Testis (tissue), 2 donors: ENCODE results near the gene MYLK.

ENCODE experiments used
- POLR2A ChIP-seq: fragments of 450-650 bp; IDR thresholded peaks from one replicate; pipeline ENCODE4 v1.6.1; 2017; ENCODE audit warnings: antibody characterized with exemption, mild to moderate bottlenecking, moderate library complexity
- TF ChIP-seq, protein P1 (sequence below), 3 experiments: fragments of 450-650 bp in 2 of 3; fragments of 200-600 bp in 1 of 3; sonication (generic) in 1 of 3; IDR thresholded peaks; one replicate each; pipeline ENCODE4 v1.5.1; 2016 to 2019; ENCODE audit warnings: antibody characterized with exemption in 3 of 3, mild to moderate bottlenecking in 2 of 3, moderate library complexity in 1 of 3

DNA sequence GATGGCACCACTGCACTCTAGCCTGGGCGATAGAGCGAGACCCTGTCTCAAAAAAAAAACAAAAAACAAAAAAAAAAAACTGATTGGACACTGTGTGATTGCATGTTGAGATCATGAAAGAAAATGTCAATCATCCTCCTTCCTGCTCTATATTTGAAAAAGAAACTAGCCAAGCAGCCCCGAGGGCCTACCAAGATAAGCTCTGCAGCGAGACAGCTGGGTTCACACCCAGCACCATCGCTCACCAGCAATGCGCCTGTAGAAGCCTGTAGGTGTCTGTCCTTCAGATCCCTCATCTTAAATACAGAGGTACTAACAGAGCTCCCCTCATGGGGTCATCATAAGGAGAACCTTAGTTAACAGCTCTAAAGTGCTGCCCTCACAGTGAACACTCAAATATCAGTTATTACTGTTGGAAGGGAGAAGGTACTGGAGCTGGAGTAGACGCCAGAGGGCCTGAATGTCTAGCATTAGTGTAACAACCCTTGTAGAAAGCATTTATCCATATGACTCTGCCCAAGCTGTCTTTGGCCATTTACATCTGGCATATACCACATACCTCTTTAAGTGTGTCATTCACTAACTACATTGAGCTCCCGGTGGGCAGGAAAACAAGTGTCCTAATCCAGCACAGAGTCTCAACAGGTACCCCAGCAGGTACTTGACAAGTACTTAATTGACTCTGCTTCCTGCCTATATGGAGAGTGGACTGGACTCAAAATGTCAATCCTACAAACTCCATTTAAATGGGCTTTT is 22.9 kb downstream of the MYLK start:
- TF ChIP-seq, protein P1, sequence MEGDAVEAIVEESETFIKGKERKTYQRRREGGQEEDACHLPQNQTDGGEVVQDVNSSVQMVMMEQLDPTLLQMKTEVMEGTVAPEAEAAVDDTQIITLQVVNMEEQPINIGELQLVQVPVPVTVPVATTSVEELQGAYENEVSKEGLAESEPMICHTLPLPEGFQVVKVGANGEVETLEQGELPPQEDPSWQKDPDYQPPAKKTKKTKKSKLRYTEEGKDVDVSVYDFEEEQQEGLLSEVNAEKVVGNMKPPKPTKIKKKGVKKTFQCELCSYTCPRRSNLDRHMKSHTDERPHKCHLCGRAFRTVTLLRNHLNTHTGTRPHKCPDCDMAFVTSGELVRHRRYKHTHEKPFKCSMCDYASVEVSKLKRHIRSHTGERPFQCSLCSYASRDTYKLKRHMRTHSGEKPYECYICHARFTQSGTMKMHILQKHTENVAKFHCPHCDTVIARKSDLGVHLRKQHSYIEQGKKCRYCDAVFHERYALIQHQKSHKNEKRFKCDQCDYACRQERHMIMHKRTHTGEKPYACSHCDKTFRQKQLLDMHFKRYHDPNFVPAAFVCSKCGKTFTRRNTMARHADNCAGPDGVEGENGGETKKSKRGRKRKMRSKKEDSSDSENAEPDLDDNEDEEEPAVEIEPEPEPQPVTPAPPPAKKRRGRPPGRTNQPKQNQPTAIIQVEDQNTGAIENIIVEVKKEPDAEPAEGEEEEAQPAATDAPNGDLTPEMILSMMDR (IDR thresholded peaks at IDR 0.05), result no peak
- TF ChIP-seq POLR2A, result no peak
